ENCODE measurements around the gene HSD11B1L. TPM values are rescaled to one million over a fixed set of nuclear protein-coding genes. Genes with fewer than 3 reads are reported as not detected.

Gene HSD11B1L
- total RNA-seq, 1 donor from 2014 or later = 8.4 TPM

DNA sequence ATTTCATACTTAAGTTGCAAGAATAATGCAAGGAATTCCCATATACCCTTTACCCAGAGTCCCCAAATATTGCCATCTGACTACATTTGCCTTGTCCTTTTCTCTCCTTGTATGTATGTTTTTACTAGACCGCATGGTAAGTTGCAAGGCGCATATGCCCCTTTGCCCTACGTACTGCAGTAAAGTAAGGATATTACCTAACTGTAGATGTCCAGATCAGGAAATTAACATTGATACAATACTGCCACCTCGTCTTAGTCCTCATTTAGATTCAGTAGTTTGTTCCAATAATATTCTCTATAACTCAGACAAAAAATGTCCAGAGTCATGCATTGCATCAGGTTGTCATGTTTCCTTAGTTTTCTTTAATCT is 48.6 kb upstream of the HSD11B1L start:
- Histone ChIP-seq H3K9me3 (ENCODE audit: insufficient read depth, low read depth, low read length) (no peaks in the 10 kb centered on the region), H3K4me2 (ENCODE audit: low read length) (no peak overlapping the region), H3K27me3 (ENCODE audit: insufficient read depth, low read length) (no peaks in the 10 kb centered on the region), H3K4me3 (ENCODE audit: insufficient read depth, low read depth, low read length) (no peak overlapping the region), H3K36me3 (ENCODE audit: insufficient read depth, low read length) (peaks cover 18% of the 10 kb centered on the region), H4K20me1 (ENCODE audit: insufficient read depth, low read length) (peaks cover 92% of the 10 kb centered on the region), H3K79me2 (ENCODE audit: insufficient read depth, low read length) (peaks cover 98% of the 10 kb centered on the region), H3K9ac (ENCODE audit: low read length) (no peak overlapping the region), H3K27ac (ENCODE audit: low read depth, low read length) (no peak overlapping the region), H2AFZ (ENCODE audit: low read depth, low read length) (no peak overlapping the region), H3K4me1 (ENCODE audit: insufficient read depth, low read length) (peaks cover 6% of the 10 kb centered on the region)
- H3K4me3 Mint-ChIP-seq (ENCODE audit: unreplicated experiment) = no peak overlapping the region
- no peak for TF ChIP-seq EZH2 (IDR thresholded peaks at IDR 0.05; ENCODE audit: insufficient read depth, low read length)
- TF ChIP-seq, protein P1, sequence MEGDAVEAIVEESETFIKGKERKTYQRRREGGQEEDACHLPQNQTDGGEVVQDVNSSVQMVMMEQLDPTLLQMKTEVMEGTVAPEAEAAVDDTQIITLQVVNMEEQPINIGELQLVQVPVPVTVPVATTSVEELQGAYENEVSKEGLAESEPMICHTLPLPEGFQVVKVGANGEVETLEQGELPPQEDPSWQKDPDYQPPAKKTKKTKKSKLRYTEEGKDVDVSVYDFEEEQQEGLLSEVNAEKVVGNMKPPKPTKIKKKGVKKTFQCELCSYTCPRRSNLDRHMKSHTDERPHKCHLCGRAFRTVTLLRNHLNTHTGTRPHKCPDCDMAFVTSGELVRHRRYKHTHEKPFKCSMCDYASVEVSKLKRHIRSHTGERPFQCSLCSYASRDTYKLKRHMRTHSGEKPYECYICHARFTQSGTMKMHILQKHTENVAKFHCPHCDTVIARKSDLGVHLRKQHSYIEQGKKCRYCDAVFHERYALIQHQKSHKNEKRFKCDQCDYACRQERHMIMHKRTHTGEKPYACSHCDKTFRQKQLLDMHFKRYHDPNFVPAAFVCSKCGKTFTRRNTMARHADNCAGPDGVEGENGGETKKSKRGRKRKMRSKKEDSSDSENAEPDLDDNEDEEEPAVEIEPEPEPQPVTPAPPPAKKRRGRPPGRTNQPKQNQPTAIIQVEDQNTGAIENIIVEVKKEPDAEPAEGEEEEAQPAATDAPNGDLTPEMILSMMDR (IDR thresholded peaks at IDR 0.05; ENCODE audit: insufficient read depth, low read depth, low read length) = no peak
- DNase-seq (ENCODE audit: low read depth) = no peak
- peaks cover 10% of the 10 kb centered on the region for H3K36me3 Mint-ChIP-seq (ENCODE audit: low read depth, unreplicated experiment)
- peaks cover 20% of the 10 kb centered on the region for H3K4me1 Mint-ChIP-seq (ENCODE audit: low read depth, unreplicated experiment)
- H3K27me3 Mint-ChIP-seq (ENCODE audit: low read depth, unreplicated experiment) = no peaks in the 10 kb centered on the region
- no peak overlapping the region for H3K27ac Mint-ChIP-seq (ENCODE audit: unreplicated experiment)
- H3K9me3 Mint-ChIP-seq (ENCODE audit: unreplicated experiment) = no peaks in the 10 kb centered on the region
- FAIRE-seq = no peak

- DNase-seq (ENCODE audit: low read depth) = no peak
- Histone ChIP-seq H3K4me1 (ENCODE audit: insufficient read depth, low read length) (peaks cover 1% of the 10 kb centered on the region), H3K36me3 (ENCODE audit: insufficient read depth, low read length) (peaks cover 17% of the 10 kb centered on the region), H3K4me2 (ENCODE audit: low read length) (no peak overlapping the region), H3K27me3 (ENCODE audit: insufficient read depth, low read length) (no peaks in the 10 kb centered on the region), H3K4me3 (ENCODE audit: insufficient read depth, low read depth, low read length) (no peak overlapping the region), H4K20me1 (ENCODE audit: insufficient read depth, low read length) (peaks cover 92% of the 10 kb centered on the region), H3K9me3 (ENCODE audit: insufficient read depth, low read depth, low read length) (no peaks in the 10 kb centered on the region), H3K27ac (ENCODE audit: low read depth, low read length) (no peak overlapping the region), H3K79me2 (ENCODE audit: insufficient read depth, low read length) (peaks cover 98% of the 10 kb centered on the region), H3K9ac (ENCODE audit: low read length) (no peak overlapping the region), H2AFZ (ENCODE audit: low read depth, low read length) (no peak overlapping the region)
- Mint-ChIP-seq H3K4me3 (ENCODE audit: unreplicated experiment) (no peak overlapping the region), H3K36me3 (ENCODE audit: low read depth, unreplicated experiment) (peaks cover 7% of the 10 kb centered on the region), H3K27me3 (ENCODE audit: low read depth, unreplicated experiment) (no peaks in the 10 kb centered on the region), H3K27ac (ENCODE audit: unreplicated experiment) (no peak overlapping the region), H3K9me3 (ENCODE audit: unreplicated experiment) (no peaks in the 10 kb centered on the region), H3K4me1 (ENCODE audit: low read depth, unreplicated experiment) (peaks cover 16% of the 10 kb centered on the region)
- TF ChIP-seq, protein P1 (IDR thresholded peaks at IDR 0.05; ENCODE audit: insufficient read depth, low read depth, low read length) = no peak
- no peak for TF ChIP-seq EZH2 (IDR thresholded peaks at IDR 0.05; ENCODE audit: insufficient read depth, low read length)
- FAIRE-seq = no peak
These were observed 48.2 kb upstream of the HSD11B1L start for GRCh38 chr19:5632657-5633056.

DNA sequence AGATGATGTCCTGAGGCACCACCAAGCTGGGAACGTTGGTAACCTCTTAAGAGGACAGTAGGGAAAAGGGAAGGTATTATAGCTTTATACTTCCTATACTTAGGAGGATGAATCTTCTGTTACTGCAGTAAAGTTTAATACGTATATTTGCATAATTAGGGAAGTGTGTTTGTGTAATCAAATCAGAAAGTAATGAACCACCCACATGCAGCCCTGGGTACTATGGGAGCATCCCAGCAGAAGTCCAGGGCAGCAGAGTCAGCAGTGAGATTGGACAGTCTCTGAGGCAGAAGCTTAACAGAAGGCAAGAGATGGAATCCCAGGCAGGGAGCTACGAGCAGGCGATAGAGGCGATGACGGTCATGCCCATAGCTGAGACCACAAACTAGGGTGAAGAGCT is 45.4 kb upstream of the HSD11B1L start:
- H3K9ac ChIP-seq (ENCODE audit: low read length) = no peak overlapping the region
- DNase-seq (ENCODE audit: low read depth) (no peak), FAIRE-seq (no peak)
- H3K79me2 ChIP-seq (ENCODE audit: insufficient read depth, low read length) = peaks cover 97% of the 10 kb centered on the region
- no peaks in the 10 kb centered on the region for H3K9me3 Mint-ChIP-seq (ENCODE audit: unreplicated experiment)
- no peak overlapping the region for H3K27ac Mint-ChIP-seq (ENCODE audit: unreplicated experiment)
- TF ChIP-seq, protein P1 (IDR thresholded peaks at IDR 0.05; ENCODE audit: insufficient read depth, low read depth, low read length) = no peak
- TF ChIP-seq EZH2 (IDR thresholded peaks at IDR 0.05; ENCODE audit: insufficient read depth, low read length) = no peak
- H3K4me3 ChIP-seq (ENCODE audit: insufficient read depth, low read depth, low read length) = no peak overlapping the region
- H3K4me1 ChIP-seq (ENCODE audit: insufficient read depth, low read length) = no peaks in the 10 kb centered on the region
- H3K4me1 Mint-ChIP-seq (ENCODE audit: low read depth, unreplicated experiment) = peaks cover 12% of the 10 kb centered on the region
- no peak overlapping the region for H3K4me2 ChIP-seq (ENCODE audit: low read length)
- peaks cover 92% of the 10 kb centered on the region for H4K20me1 ChIP-seq (ENCODE audit: insufficient read depth, low read length)
- H2AFZ ChIP-seq (ENCODE audit: low read depth, low read length) = no peak overlapping the region
- H3K4me3 Mint-ChIP-seq (ENCODE audit: unreplicated experiment) = no peak overlapping the region
- no peaks in the 10 kb centered on the region for H3K36me3 Mint-ChIP-seq (ENCODE audit: low read depth, unreplicated experiment)
- H3K36me3 ChIP-seq (ENCODE audit: insufficient read depth, low read length) = no peaks in the 10 kb centered on the region
- no peaks in the 10 kb centered on the region for H3K9me3 ChIP-seq (ENCODE audit: insufficient read depth, low read depth, low read length)
- H3K27me3 Mint-ChIP-seq (ENCODE audit: low read depth, unreplicated experiment) = no peaks in the 10 kb centered on the region
- no peak overlapping the region for H3K27ac ChIP-seq (ENCODE audit: low read depth, low read length)
- H3K27me3 ChIP-seq (ENCODE audit: insufficient read depth, low read length) = no peaks in the 10 kb centered on the region

All from astrocyte (in vitro differentiated cells and primary cell).